Measurements from ENCODE around the gene IQGAP1.
"Not testable (repeated sequence)": the region's sequence is repeated elsewhere in the genome, so short reads cannot be mapped to it uniquely, and the experiment has no call there.

The IQGAP1 gene

DNA sequence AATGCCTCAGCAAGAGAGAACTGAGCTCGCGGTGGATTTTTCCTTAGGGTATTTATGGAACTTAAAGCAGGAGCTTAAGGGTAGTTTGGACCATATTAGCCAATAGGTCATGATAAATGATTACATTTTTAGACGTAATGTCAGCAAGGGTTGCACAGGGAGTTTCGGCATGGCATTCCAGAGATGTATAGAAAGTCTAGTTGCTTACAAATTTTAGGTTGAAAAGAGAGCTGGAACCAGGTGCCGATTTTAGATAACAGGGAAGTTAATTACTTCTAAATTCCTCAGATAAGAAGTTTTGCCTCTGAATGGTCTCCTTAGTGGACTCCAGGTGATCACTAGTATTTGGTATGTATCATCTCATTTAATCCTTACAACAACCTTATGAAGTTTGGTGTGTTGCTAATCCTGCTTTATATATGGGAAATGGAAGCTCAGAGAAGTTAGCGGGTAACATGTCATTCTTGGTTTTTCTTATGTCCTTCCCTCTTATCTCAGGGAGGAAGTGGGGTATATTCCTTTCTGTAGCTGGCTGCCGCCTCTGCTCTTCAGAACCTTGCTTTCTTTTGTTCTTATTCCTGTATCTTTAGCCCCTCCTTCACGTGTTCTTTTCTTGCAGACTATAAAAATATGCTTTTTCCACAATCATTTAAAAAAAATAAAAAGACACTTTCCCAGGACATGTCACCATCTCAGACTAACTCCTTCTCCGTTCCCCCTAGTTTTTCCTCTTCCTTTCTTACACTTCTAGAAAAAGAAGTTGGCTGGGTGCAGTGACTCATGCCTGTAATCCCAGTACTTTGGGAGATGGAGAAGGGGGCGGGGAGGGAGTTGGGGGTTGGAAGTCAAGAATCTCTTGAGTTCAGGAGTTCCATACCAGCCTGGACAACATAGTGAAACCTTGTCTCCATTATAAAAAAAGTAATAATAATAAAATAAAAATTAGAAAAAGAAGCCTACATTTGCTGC lies 25.7 kb downstream of the IQGAP1 start:
- DNase-seq (ENCODE audit: low spot score) = no peak
- TF ChIP-seq, protein P1, sequence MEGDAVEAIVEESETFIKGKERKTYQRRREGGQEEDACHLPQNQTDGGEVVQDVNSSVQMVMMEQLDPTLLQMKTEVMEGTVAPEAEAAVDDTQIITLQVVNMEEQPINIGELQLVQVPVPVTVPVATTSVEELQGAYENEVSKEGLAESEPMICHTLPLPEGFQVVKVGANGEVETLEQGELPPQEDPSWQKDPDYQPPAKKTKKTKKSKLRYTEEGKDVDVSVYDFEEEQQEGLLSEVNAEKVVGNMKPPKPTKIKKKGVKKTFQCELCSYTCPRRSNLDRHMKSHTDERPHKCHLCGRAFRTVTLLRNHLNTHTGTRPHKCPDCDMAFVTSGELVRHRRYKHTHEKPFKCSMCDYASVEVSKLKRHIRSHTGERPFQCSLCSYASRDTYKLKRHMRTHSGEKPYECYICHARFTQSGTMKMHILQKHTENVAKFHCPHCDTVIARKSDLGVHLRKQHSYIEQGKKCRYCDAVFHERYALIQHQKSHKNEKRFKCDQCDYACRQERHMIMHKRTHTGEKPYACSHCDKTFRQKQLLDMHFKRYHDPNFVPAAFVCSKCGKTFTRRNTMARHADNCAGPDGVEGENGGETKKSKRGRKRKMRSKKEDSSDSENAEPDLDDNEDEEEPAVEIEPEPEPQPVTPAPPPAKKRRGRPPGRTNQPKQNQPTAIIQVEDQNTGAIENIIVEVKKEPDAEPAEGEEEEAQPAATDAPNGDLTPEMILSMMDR (IDR thresholded peaks at IDR 0.05; ENCODE audit: extremely low read depth, insufficient read depth, missing control alignments) = no peak
- in situ Hi-C loops (cut with MboI; ENCODE audit: low pct_unique_long_range_greater_than_20kb, low sequenced_read_pairs, unreplicated experiment) = no loop called here

DNA sequence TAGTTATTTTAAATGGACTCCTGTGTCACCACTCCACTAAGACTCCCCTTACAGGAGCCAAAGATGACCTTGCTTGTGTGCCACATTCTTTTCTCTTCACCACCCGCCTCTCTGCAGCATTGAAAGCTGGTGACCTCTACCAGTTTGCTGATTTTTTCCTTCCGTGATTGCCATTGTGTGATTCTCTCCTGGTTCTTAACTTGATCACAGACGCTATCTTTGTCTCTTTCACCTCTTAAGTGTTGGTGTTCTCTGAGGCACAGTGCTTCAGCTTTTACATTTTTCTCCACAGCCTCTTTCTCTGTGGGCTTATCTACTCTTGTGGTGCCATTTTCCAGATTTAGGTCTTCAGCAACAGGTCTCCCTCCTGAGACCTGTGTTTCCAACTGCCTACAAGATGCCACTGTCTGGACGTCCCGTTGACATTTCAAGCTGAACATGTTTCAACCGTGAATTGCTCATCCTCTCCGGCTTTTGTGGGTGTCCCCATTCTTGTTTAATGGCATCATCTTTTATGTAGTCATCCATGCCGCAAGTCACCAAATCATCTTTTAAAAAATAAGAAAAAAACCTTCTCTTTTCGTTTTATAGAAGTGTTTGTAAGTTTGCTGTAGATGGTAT lies 26.5 kb downstream of the IQGAP1 start:
- in situ Hi-C loops (cut with MboI; ENCODE audit: low pct_unique_long_range_greater_than_20kb, low sequenced_read_pairs, unreplicated experiment) = no loop called here
- TF ChIP-seq, protein P1 (IDR thresholded peaks at IDR 0.05; ENCODE audit: extremely low read depth, insufficient read depth, missing control alignments) = no peak
- no peak for DNase-seq (ENCODE audit: low spot score)

DNA sequence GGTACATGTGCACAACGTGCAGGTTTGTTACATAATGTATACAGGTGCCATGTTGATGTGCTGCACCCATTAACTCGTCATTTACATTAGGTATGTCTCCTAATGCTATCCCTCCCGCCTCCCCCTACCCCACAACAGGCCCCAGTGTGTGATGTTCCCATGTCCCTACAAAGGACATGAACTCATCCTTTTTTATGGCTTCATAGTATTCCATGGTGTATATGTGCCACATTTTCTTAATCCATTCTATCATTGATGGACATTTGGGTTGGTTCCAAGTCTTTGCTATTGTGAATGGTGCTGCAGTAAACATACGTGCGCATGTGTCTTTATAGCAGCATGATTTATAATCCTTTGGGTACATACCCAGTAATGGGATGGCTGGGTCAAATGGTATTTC lies 28.0 kb downstream of the IQGAP1 start:
- DNase-seq (ENCODE audit: low spot score); in situ Hi-C loops (cut with MboI; ENCODE audit: low pct_unique_long_range_greater_than_20kb, low sequenced_read_pairs, unreplicated experiment): not testable (repeated sequence)

DNA sequence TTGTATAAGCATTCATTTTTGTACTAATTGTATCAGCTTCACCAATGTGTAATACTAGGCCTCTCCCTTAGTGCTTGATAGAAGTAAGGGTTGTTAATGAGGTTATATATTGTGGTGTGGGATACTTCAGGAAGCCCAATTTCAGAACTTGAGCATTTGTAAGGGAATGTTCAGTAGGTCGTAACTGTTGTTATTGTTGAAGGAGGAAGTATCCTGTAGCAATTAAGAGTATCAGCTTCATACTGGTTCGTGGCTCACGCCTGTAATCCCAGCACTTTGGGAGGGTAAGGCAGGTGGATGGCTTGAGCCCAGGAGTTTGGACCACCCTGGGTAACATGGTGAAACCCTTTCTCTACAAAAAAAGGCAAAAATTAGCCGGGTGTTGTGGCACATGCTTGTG lies 30.6 kb downstream of the IQGAP1 start:
- no peak for DNase-seq (ENCODE audit: low spot score)
- in situ Hi-C loops (cut with MboI; ENCODE audit: low pct_unique_long_range_greater_than_20kb, low sequenced_read_pairs, unreplicated experiment) = no loop called here
- TF ChIP-seq, protein P1 (IDR thresholded peaks at IDR 0.05; ENCODE audit: extremely low read depth, insufficient read depth, missing control alignments) = no peak

DNA sequence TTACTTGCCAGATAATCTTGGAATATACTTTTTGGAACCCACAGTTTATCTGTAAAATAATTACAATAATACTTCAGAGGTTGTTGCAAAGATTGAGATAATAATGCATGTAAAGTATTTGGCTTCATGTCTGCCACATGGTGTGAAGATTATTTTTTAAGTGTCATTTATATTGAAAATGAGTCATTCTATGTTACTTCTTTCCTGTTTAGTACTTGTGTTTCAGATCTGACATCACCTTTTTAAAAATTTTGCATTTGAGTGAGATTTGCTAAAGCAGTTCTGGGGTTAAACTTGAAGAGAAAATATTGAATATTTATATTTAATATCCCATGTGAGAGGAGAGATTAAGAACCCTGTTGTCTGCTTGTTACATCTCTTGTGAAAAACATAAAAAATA lies 31.2 kb downstream of the IQGAP1 start:
- in situ Hi-C loops (cut with MboI; ENCODE audit: low pct_unique_long_range_greater_than_20kb, low sequenced_read_pairs, unreplicated experiment) = no loop called here
- DNase-seq (ENCODE audit: low spot score) = peak; percentile 33
- TF ChIP-seq, protein P1 (IDR thresholded peaks at IDR 0.05; ENCODE audit: extremely low read depth, insufficient read depth, missing control alignments) = no peak

DNA sequence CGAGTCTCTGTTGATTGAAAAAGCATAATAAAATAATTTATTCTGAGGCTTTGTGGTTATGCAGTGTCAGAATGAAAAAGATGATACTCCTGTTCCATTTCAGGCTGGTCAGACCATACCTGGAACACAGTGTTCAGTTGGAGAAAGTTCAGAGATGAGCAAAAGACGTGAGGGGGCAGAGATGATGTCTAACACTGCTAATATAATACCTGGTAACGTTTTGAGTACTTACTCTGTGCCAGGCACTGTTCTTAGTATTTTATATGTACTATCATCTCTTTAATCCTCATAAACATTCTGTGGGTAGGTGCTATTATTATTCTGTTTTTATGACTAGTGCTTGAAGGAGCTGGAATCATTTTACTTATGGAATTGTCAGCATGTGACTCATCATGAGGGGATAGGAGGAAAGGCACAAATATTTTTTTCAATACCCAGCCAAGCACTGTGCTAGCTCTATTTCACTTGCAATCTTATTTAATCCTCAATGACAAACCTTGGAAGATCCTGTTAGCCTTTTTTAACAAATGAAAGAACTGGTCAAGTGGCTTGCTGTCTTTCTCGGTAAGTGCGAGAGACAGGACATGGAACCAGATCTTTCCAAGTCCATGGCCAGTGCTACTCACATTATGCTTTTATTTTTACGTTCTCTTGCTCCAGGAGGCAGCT lies 31.8 kb downstream of the IQGAP1 start:
- TF ChIP-seq, protein P1 (IDR thresholded peaks at IDR 0.05; ENCODE audit: extremely low read depth, insufficient read depth, missing control alignments) = no peak
- DNase-seq (ENCODE audit: low spot score) = no peak
- in situ Hi-C loops (cut with MboI; ENCODE audit: low pct_unique_long_range_greater_than_20kb, low sequenced_read_pairs, unreplicated experiment) = no loop called here
